GM12878 (cell line): Measurements from ENCODE around the gene SKIC8. TPM values are rescaled to one million over a fixed set of nuclear protein-coding genes. Genes with fewer than 3 reads are reported as not detected.

Source experiments
- ATAC-seq: fragments of 200-7000 bp; cut with Tn5 transposase; 3 replicates; pipeline ENCODE4 v1.9.1; 2020; ENCODE audit warnings: mild to moderate bottlenecking, moderate library complexity
- BruUV-seq: library from RNA; stranded (reverse); fragments of 400-500 nt; replicated peaks from 2 replicates; lab custom pipeline; 2021; lab: Mats Ljungman, UMichigan
- CTCF ChIA-PET: fragments of 300-600 bp; sonication (Branson Sonifier 250); formaldehyde crosslinking; extraction: SDS; loops from one replicate; lab custom pipeline; 2021; ENCODE audit warnings: inconsistent platforms; lab: Yijun Ruan, JAX
- POLR2A ChIA-PET: fragments of 350-600 bp; formaldehyde crosslinking; extraction: SDS; loops from one replicate; lab custom pipeline; 2021; ENCODE audit warnings: inconsistent platforms; lab: Charles Lee
- RAD21 ChIA-PET: fragments of 300-600 bp; sonication (Branson Sonifier 250); formaldehyde crosslinking; loops from one replicate; lab custom pipeline; 2023; ENCODE audit warnings: antibody characterized with exemption; ENCODE audit not compliant: unreplicated experiment; lab: Charles Lee
- SMC1A ChIA-PET: fragments of 300-600 bp; sonication (Branson Sonifier 250); formaldehyde crosslinking; loops from one replicate; lab custom pipeline; 2023; ENCODE audit not compliant: unreplicated experiment, uncharacterized antibody; lab: Charles Lee
- DNase-seq: peaks from one replicate; pipeline ENCODE4 v3.0.0-alpha.2; 2011; ENCODE audit warnings: low read depth, low spot score
- FAIRE-seq: peaks from 3 replicates; lab custom pipeline; 2011; peaks lifted over from hg19 to GRCh38; lab: Jason Lieb, UNC
- H2AFZ ChIP-seq: 2 replicates; pipeline ENCODE4 v1.6.0; 2011; ENCODE audit warnings: low read depth, low read length, control low read depth; ENCODE audit not compliant: control insufficient read depth
- H3K27ac ChIP-seq: 2 replicates; pipeline ENCODE4 v1.5.1; 2011; ENCODE audit warnings: control low read depth; ENCODE audit not compliant: control insufficient read depth, insufficient read depth
- H3K27me3 ChIP-seq, 2 experiments: replicated peaks in 1 of 2; 2 replicates each; pipeline versions ENCODE4 v1.6.0 to v1.6.1; 2011; ENCODE audit warnings: low read length in 1 of 2; ENCODE audit not compliant: control insufficient read depth in 2 of 2, insufficient read depth in 2 of 2
- H3K36me3 ChIP-seq, 2 experiments: 2 replicates each; pipeline ENCODE4 v1.5.1; 2011; ENCODE audit warnings: low read length in 1 of 2; ENCODE audit not compliant: control insufficient read depth in 2 of 2, insufficient read depth in 2 of 2
- H3K4me1 ChIP-seq: 2 replicates; pipeline ENCODE4 v1.6.1; 2011; ENCODE audit warnings: mild to moderate bottlenecking, low read length, moderate library complexity, mixed read lengths; ENCODE audit not compliant: control insufficient read depth, insufficient read depth
- H3K4me2 ChIP-seq: 2 replicates; pipeline ENCODE4 v1.6.0; 2011; ENCODE audit warnings: control low read depth; ENCODE audit not compliant: control insufficient read depth, insufficient read depth
- H3K4me3 ChIP-seq: fragments of 200-600 bp; sonication (generic); 2 replicates; pipeline ENCODE4 v1.5.1; 2016
- H3K79me2 ChIP-seq: 2 replicates; pipeline ENCODE4 v1.6.0; 2011; ENCODE audit warnings: low read length; ENCODE audit not compliant: control insufficient read depth, insufficient read depth
- H3K9ac ChIP-seq: 2 replicates; pipeline ENCODE4 v1.8.0; 2011; ENCODE audit warnings: low read length, control low read depth, mixed read lengths; ENCODE audit not compliant: control insufficient read depth, insufficient read depth
- H3K9me3 ChIP-seq: replicated peaks from 3 replicates; pipeline ENCODE4 v1.5.1; 2011; ENCODE audit warnings: mild to moderate bottlenecking, low read length; ENCODE audit not compliant: control insufficient read depth, insufficient read depth
- H4K20me1 ChIP-seq: 2 replicates; pipeline ENCODE4 v1.6.0; 2011; ENCODE audit not compliant: control insufficient read depth, insufficient read depth
- ATF7 ChIP-seq: fragments of 450-650 bp; IDR thresholded peaks from 2 replicates; pipeline ENCODE4 v1.6.1; 2016; ENCODE audit warnings: low read depth, mild to moderate bottlenecking
- BCL11A ChIP-seq: IDR thresholded peaks from 2 replicates; pipeline ENCODE4 v1.6.1; 2011; ENCODE audit warnings: low read depth, low read length
- BMI1 ChIP-seq: fragments of 450-650 bp; IDR thresholded peaks from 2 replicates; pipeline ENCODE4 v1.6.1; 2016; ENCODE audit warnings: mild to moderate bottlenecking, moderate library complexity, borderline replicate concordance
- CBX5 ChIP-seq: sonication (generic); IDR thresholded peaks from 2 replicates; pipeline ENCODE4 v1.6.1; 2016; ENCODE audit warnings: low read depth, moderate library complexity, mild to moderate bottlenecking, inconsistent platforms
- EP300 ChIP-seq, 2 experiments: fragments of 150-350 bp in 1 of 2; IDR thresholded peaks; 2 replicates each; pipeline ENCODE4 v1.6.1; 2011 to 2012; ENCODE audit warnings: low read depth in 2 of 2, low read length in 2 of 2, borderline replicate concordance in 1 of 2, improper control_type of control experiment in 1 of 2, inconsistent platforms in 1 of 2; ENCODE audit not compliant: control insufficient read depth in 1 of 2
- FOS ChIP-seq: IDR thresholded peaks from 3 replicates; pipeline ENCODE4 v1.6.1; 2011; ENCODE audit warnings: borderline replicate concordance; ENCODE audit not compliant: insufficient read length; ENCODE audit errors: extremely low read depth
- FOXK2 ChIP-seq: fragments of 450-650 bp; IDR thresholded peaks from 2 replicates; pipeline ENCODE4 v1.6.1; 2017; ENCODE audit warnings: mild to moderate bottlenecking, moderate library complexity
- GATAD2B ChIP-seq: fragments of 450-650 bp; conservative IDR thresholded peaks from 2 replicates; pipeline ENCODE4 v1.6.1; 2017; ENCODE audit warnings: low read depth, mild to moderate bottlenecking, moderate library complexity
- KDM1A ChIP-seq: fragments of 200-600 bp; sonication (generic); IDR thresholded peaks from 2 replicates; pipeline ENCODE4 v1.6.1; 2016; ENCODE audit warnings: borderline replicate concordance
- NBN ChIP-seq: fragments of 450-650 bp; IDR thresholded peaks from 2 replicates; pipeline ENCODE4 v1.6.1; 2016
- PBX3 ChIP-seq: IDR thresholded peaks from 2 replicates; pipeline ENCODE4 v1.6.1; 2011; ENCODE audit warnings: mild to moderate bottlenecking, low read depth, low read length, moderate library complexity; ENCODE audit not compliant: insufficient replicate concordance
- POLR2AphosphoS2 ChIP-seq: IDR thresholded peaks from 2 replicates; pipeline ENCODE4 v1.6.1; 2011; ENCODE audit warnings: low read depth, mild to moderate bottlenecking, low read length, improper control_type of control experiment, moderate library complexity
- PRDM15 ChIP-seq: fragments of 450-650 bp; formaldehyde crosslinking; IDR thresholded peaks from 2 replicates; pipeline ENCODE4 v1.4.0; 2020; ENCODE audit warnings: mild to moderate bottlenecking, moderate library complexity
- RB1 ChIP-seq: fragments of 450-650 bp; formaldehyde crosslinking; IDR thresholded peaks from 2 replicates; pipeline ENCODE4 v1.6.1; 2017; ENCODE audit warnings: mild to moderate bottlenecking, borderline replicate concordance
- RUNX3 ChIP-seq: IDR thresholded peaks from 2 replicates; pipeline ENCODE4 v1.6.1; 2012; ENCODE audit warnings: low read length, inconsistent platforms
- SMAD5 ChIP-seq: IDR thresholded peaks from 2 replicates; pipeline ENCODE4 v1.6.1; 2016; ENCODE audit warnings: antibody characterized with exemption, low read depth
- SP1 ChIP-seq: IDR thresholded peaks from one replicate; pipeline ENCODE4 v1.6.1; 2011; ENCODE audit warnings: low read depth, low read length
- STAT3 ChIP-seq: IDR thresholded peaks from 2 replicates; pipeline ENCODE4 v1.6.1; 2011; ENCODE audit warnings: low read depth, low read length, improper control_type of control experiment
- TAF1 ChIP-seq: IDR thresholded peaks from 2 replicates; pipeline ENCODE4 v1.6.1; 2011; ENCODE audit warnings: mild to moderate bottlenecking, low read depth, low read length, borderline replicate concordance
- TCF7 ChIP-seq: IDR thresholded peaks from 2 replicates; pipeline ENCODE4 v1.6.1; 2014; ENCODE audit warnings: antibody characterized with exemption, borderline replicate concordance
- WRNIP1 ChIP-seq: IDR thresholded peaks from 2 replicates; pipeline ENCODE4 v1.6.1; 2011; ENCODE audit warnings: low read depth, low read length, improper control_type of control experiment, borderline replicate concordance
- ZNF207 ChIP-seq: fragments of 450-650 bp; IDR thresholded peaks from 2 replicates; pipeline ENCODE4 v1.6.1; 2014; ENCODE audit warnings: antibody characterized with exemption, mild to moderate bottlenecking, borderline replicate concordance
- WGBS: methylation state at CpG from one replicate; pipeline ENCODE4 v1.1.6; 2016; ENCODE audit warnings: low lambda C conversion rate; ENCODE audit not compliant: insufficient replicate concordance, insufficient coverage; ENCODE audit errors: missing lambda C conversion rate; 5-methylcytosine and 5-hydroxymethylcytosine counted together
- in situ Hi-C: fragments of 300-500 bp; cut with MboI; formaldehyde crosslinking; loops from 9 replicates; pipeline ENCODE4 v1.14.3; 2018; ENCODE audit warnings: mixed read lengths
- intact Hi-C: fragments of 100-400 bp; cut with micrococcal nuclease; formaldehyde crosslinking; loops from one replicate; pipeline ENCODE4 v1.14.2; 2022; ENCODE audit not compliant: unreplicated experiment
- polyA plus RNA-seq, 11 experiments: library from polyadenylated mRNA; depleted of rRNA in 4 of 11; unstranded in 6 of 11; stranded (reverse) in 5 of 11; fragments of >200 nt; fragmentation: Nextera tagmentation in 4 of 11; fragmentation: Illumina TruSeq in 1 of 11; extraction: Ambion mirVana in 4 of 11; extraction: Trizol in 1 of 11; gene quantifications; 1 replicate in 1 of 11; 2 replicates in 10 of 11; pipeline versions ENCODE4 v1.2.1 to v1.2.3, GENCODE V29; 2011 to 2016; ENCODE audit warnings: inconsistent platforms in 2 of 11, missing spikeins in 2 of 11, low read depth in 1 of 11
- total RNA-seq, 4 experiments: library from RNA; depleted of rRNA in 3 of 4; stranded (reverse); fragments of >200 nt in 3 of 4; fragmentation: Illumina TruSeq in 1 of 4; extraction: Trizol in 1 of 4; gene quantifications; 2 replicates each; pipeline versions ENCODE4 v1.2.1 to v1.2.3, GENCODE V29; 2013 to 2021

SKIC8 gene
- total and polyA plus RNA-seq, 10 of the 15 experiments (the other 5 are each of a cell fraction or from before 2014, with no cell fraction given), result 57.0 to 288 (median 128) TPM

GRCh38 chr15:78243491-78243941 lies 55.9 kb downstream of the SKIC8 start (continued):
- no peak for TF ChIP-seq ZNF207
- TF ChIP-seq FOS, result no peak
- TF ChIP-seq WRNIP1, result no peak
- TF ChIP-seq STAT3, result no peak
- TF ChIP-seq PBX3, result no peak
- no peak for TF ChIP-seq SP1
- TF ChIP-seq ATF7, result no peak
- TF ChIP-seq RB1, result no peak
- no peak for TF ChIP-seq RUNX3
- no peak for TF ChIP-seq POLR2AphosphoS2
- TF ChIP-seq KDM1A, result no peak
- TF ChIP-seq CBX5, result no peak
- TF ChIP-seq, all 136 proteins: peak for 0

GRCh38 chr15:78243058-78243457 lies 56.4 kb downstream of the SKIC8 start:
- Histone ChIP-seq H3K27me3 (no peaks in the 10 kb centered on the region), H3K9ac (no peak overlapping the region), H3K27ac (no peak overlapping the region), H3K4me3 (no peak overlapping the region), H3K4me1 (no peaks in the 10 kb centered on the region), H4K20me1 (no peaks in the 10 kb centered on the region), H3K9me3 (no peaks in the 10 kb centered on the region), H3K79me2 (no peaks in the 10 kb centered on the region), H3K36me3 (no peaks in the 10 kb centered on the region), H2AFZ (no peak overlapping the region), H3K4me2 (no peak overlapping the region)
- ATAC-seq (no peak), DNase-seq (no peak), FAIRE-seq (no peak)
- ChIA-PET RAD21 (interaction anchor here (0.7 to 3.2 kb wide), 3 partner anchors 47 to 130 kb away, joined by 3 to 10 read pairs (median 5); no protein-coding TSS in a partner anchor), POLR2A (no interaction called here), CTCF (interaction anchor here (0.9 to 5.5 kb wide), 8 partner anchors 23 to 276 kb away, joined by 3 to 164 read pairs (median 15); partner anchors contain the start of gene CIB2), SMC1A (interaction anchor here (0.6 to 5.0 kb wide), 6 partner anchors 11 to 1606 kb away, joined by 3 to 55 read pairs (median 4); no protein-coding TSS in a partner anchor)
- no TSS peak for BruUV-seq
- intact Hi-C loops (no loop called here), in situ Hi-C loops (loop anchor here (5.0 kb wide), 2 partner anchors 131 to 286 kb away; no protein-coding TSS in a partner anchor)
- 65% methylated on average over 6 of the region's 6 CpGs for WGBS
- TF ChIP-seq KDM1A (no peak), SMAD5 (no peak), BMI1 (no peak), TCF7 (no peak), FOXK2 (no peak), BCL11A (no peak), EP300 (IDR thresholded peaks at IDR 0.05; ENCODE audit: borderline replicate concordance in 1 of 2, control insufficient read depth in 1 of 2, low read depth in 2 of 2, low read length in 2 of 2) (no peak), GATAD2B (no peak), NBN (no peak), PRDM15 (CRISPR knock-in tag) (no peak), TAF1 (no peak)
